SK-N-SH (cell line): ENCODE measurements around the gene SHMT2. TPM values are rescaled to one million over a fixed set of nuclear protein-coding genes. Genes with fewer than 3 reads are reported as not detected.

Experiments
- CTCF ChIA-PET: fragments of 300-600, 350-600 bp; formaldehyde crosslinking; extraction: SDS; loops from one replicate; lab custom pipeline; 2021; lab: Yijun Ruan, JAX
- POLR2A ChIA-PET: fragments of 350-600 bp; sonication (Branson Sonifier 250); formaldehyde crosslinking; extraction: SDS; loops from one replicate; lab custom pipeline; 2020; ENCODE audit warnings: antibody characterized with exemption, inconsistent platforms; lab: Yijun Ruan, JAX
- DNase-seq: peaks from one replicate; pipeline ENCODE4 v3.0.0; 2012
- H2AFZ ChIP-seq: fragments of 200-600 bp; sonication (generic); 2 replicates; pipeline ENCODE4 v1.8.1; 2016; ENCODE audit warnings: antibody characterized with exemption, mild to moderate bottlenecking, low read depth
- H3F3A ChIP-seq: fragments of 200-600 bp; sonication (generic); replicated peaks from 2 replicates; pipeline ENCODE3; 2016; ENCODE audit warnings: antibody characterized with exemption, mild to moderate bottlenecking; ENCODE audit not compliant: insufficient read depth
- H3K27ac ChIP-seq, 2 experiments: fragments of 200-500 bp in 1 of 2; fragments of 200-600 bp in 1 of 2; sonication (Bioruptor generic) in 1 of 2; sonication (generic), shearing (Covaris generic) in 1 of 2; 2 replicates each; pipeline versions ENCODE4 v1.5.1 to v1.6.1; 2014 to 2016; ENCODE audit warnings: low read depth in 2 of 2, inconsistent platforms in 1 of 2, low read length in 1 of 2, mild to moderate bottlenecking in 1 of 2, mixed read lengths in 1 of 2
- H3K27me3 ChIP-seq: fragments of 200-600 bp; sonication (generic), shearing (Covaris generic); 2 replicates; pipeline ENCODE4 v1.6.1; 2016; ENCODE audit warnings: mixed run types; ENCODE audit not compliant: insufficient read depth
- H3K36me3 ChIP-seq, 2 experiments: fragments of 200-500 bp in 1 of 2; fragments of 200-600 bp in 1 of 2; sonication (Bioruptor generic) in 1 of 2; sonication (generic) in 1 of 2; replicated peaks in 1 of 2; 2 replicates each; pipeline versions ENCODE3 to v1.5.1; 2014 to 2016; ENCODE audit warnings: low read length in 1 of 2, mild to moderate bottlenecking in 1 of 2; ENCODE audit not compliant: insufficient read depth in 2 of 2, control insufficient read depth in 1 of 2
- H3K4me1 ChIP-seq, 2 experiments: fragments of 200-500 bp in 1 of 2; fragments of 200-600 bp in 1 of 2; sonication (Bioruptor generic) in 1 of 2; sonication (generic), shearing (Covaris generic) in 1 of 2; 2 replicates each; pipeline versions ENCODE4 v1.5.1 to v1.6.1; 2014 to 2016; ENCODE audit warnings: low read depth in 1 of 2, low read length in 1 of 2, mixed run types in 1 of 2; ENCODE audit not compliant: insufficient read depth in 2 of 2, control insufficient read depth in 1 of 2
- H3K4me2 ChIP-seq: fragments of 200-600 bp; sonication (generic), shearing (Covaris generic); 2 replicates; pipeline ENCODE4 v1.6.1; 2017; ENCODE audit warnings: mixed run types
- H3K4me3 ChIP-seq, 2 experiments: fragments of 200-500 bp in 1 of 2; fragments of 200-600 bp in 1 of 2; sonication (Bioruptor generic) in 1 of 2; sonication (generic), shearing (Covaris generic) in 1 of 2; 2 replicates each; pipeline versions ENCODE4 v1.5.1 to v1.8.1; 2014 to 2016; ENCODE audit warnings: low read depth in 2 of 2, inconsistent platforms in 1 of 2, low read length in 1 of 2, mild to moderate bottlenecking in 1 of 2, mixed read lengths in 1 of 2, moderate library complexity in 1 of 2
- H3K79me2 ChIP-seq: fragments of 200-600 bp; sonication (generic); 2 replicates; pipeline ENCODE4 v1.8.1; 2017; ENCODE audit warnings: mild to moderate bottlenecking; ENCODE audit not compliant: insufficient read depth
- H3K9ac ChIP-seq: fragments of 200-600 bp; sonication (generic); 2 replicates; pipeline ENCODE4 v1.6.1; 2017; ENCODE audit warnings: mixed run types
- H3K9me2 ChIP-seq: fragments of 200-600 bp; sonication (generic); 2 replicates; pipeline ENCODE4 v1.6.1; 2017; ENCODE audit warnings: mixed run types
- H3K9me3 ChIP-seq: fragments of 200-600 bp; sonication (generic); 2 replicates; pipeline ENCODE4 v1.6.1; 2017; ENCODE audit warnings: mixed run types, mild to moderate bottlenecking, moderate library complexity
- H4K20me1 ChIP-seq: fragments of 200-600 bp; sonication (generic); 2 replicates; pipeline ENCODE4 v1.6.1; 2017; ENCODE audit warnings: mild to moderate bottlenecking, mixed run types; ENCODE audit not compliant: insufficient read depth
- CHD2 ChIP-seq: fragments of 150-350 bp; IDR thresholded peaks from 2 replicates; pipeline ENCODE4 v1.6.1; 2018; ENCODE audit warnings: low read length; ENCODE audit not compliant: partially characterized antibody
- FOXM1 ChIP-seq: IDR thresholded peaks from 2 replicates; pipeline ENCODE4 v1.4.0; 2012; ENCODE audit warnings: low read depth, mild to moderate bottlenecking
- GABPA ChIP-seq: IDR thresholded peaks from 2 replicates; pipeline ENCODE4 v1.4.0; 2012; ENCODE audit warnings: low read depth, mild to moderate bottlenecking
- GATA2 ChIP-seq: sonication (generic); formaldehyde crosslinking; IDR thresholded peaks from 2 replicates; pipeline ENCODE4 v1.5.0; 2020; ENCODE audit warnings: mild to moderate bottlenecking, missing genetic modification reagents
- MAX ChIP-seq: IDR thresholded peaks from 2 replicates; pipeline ENCODE4 v1.4.0; 2012; ENCODE audit warnings: low read depth
- MXI1 ChIP-seq: IDR thresholded peaks from 2 replicates; pipeline ENCODE4 v1.6.1; 2012; ENCODE audit warnings: mild to moderate bottlenecking, low read depth, low read length, improper control_type of control experiment
- PBX3 ChIP-seq: IDR thresholded peaks from 2 replicates; pipeline ENCODE4; 2012
- RAD21 ChIP-seq: IDR thresholded peaks from 2 replicates; pipeline ENCODE4 v1.6.1; 2012; ENCODE audit warnings: mild to moderate bottlenecking, low read length
- SMC3 ChIP-seq: IDR thresholded peaks from 2 replicates; pipeline ENCODE4 v1.6.1; 2012; ENCODE audit warnings: low read depth, low read length, improper control_type of control experiment
- TCF12 ChIP-seq: IDR thresholded peaks from 2 replicates; pipeline ENCODE4 v1.4.0; 2012
- TEAD4 ChIP-seq: IDR thresholded peaks from 2 replicates; pipeline ENCODE4 v1.4.0; 2012; ENCODE audit warnings: mild to moderate bottlenecking, borderline replicate concordance; ENCODE audit not compliant: insufficient read depth
- WGBS: methylation state at CpG from one replicate; pipeline ENCODE4 v1.1.6; 2017; ENCODE audit warnings: low lambda C conversion rate; 5-methylcytosine and 5-hydroxymethylcytosine counted together
- polyA plus RNA-seq, 3 experiments: library from polyadenylated mRNA; depleted of rRNA; stranded (reverse); fragments of >200 nt; gene quantifications; 2 replicates each; pipeline ENCODE4 v1.2.3, GENCODE V29; 2012
- TF ChIP-seq, protein P1 (sequence below): fragments of 200-600 bp; sonication (generic); IDR thresholded peaks from 2 replicates; pipeline ENCODE4 v1.6.1; 2017; ENCODE audit warnings: antibody characterized with exemption, mild to moderate bottlenecking, moderate library complexity
- TF ChIP-seq, protein P2 (sequence below): IDR thresholded peaks from 2 replicates; pipeline ENCODE4 v1.4.0; 2012; ENCODE audit warnings: low read depth, borderline replicate concordance
- TF ChIP-seq, protein P3 (sequence below): IDR thresholded peaks from 2 replicates; pipeline ENCODE4 v1.6.1; 2012; ENCODE audit warnings: mild to moderate bottlenecking, low read depth, low read length, moderate library complexity

Gene SHMT2
- polyA plus RNA-seq, 1 of the 3 experiments (the other 2 are of a cell fraction), result 204 TPM

DNA sequence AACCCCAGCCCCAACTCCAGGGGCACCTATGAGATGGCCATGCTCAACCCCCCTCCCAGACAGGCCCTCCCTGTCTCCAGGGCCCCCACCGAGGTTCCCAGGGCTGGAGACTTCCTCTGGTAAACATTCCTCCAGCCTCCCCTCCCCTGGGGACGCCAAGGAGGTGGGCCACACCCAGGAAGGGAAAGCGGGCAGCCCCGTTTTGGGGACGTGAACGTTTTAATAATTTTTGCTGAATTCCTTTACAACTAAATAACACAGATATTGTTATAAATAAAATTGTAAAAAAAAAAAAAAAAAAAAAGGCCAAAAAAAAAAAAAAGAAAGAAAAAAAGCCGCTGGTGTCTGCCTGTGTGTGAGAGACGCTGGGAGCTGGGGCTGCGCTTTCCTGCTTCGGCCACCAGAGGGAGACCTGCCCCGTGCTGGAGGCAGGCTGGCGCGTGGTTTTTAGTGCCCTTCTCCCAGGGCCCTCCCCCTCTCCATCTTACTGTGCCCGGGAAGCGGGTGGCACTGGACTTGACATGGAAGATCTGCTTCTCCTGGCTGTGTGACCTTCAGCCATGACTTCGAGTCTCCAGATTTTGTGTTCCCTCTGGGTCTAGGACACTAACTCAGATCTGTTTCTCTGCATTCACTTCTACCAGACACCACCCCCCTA, 16.3 kb upstream of the SHMT2 start:
- Histone ChIP-seq H4K20me1 (0 out of 2 replicates have a peak, but pooled peaks cover 6% of the 10 kb centered on the region), H3K9me2 (no peaks in the 10 kb centered on the region), H3K4me3 (no peak overlapping the region; a peak in 1 of 4 replicates), H3K9me3 (no peaks in the 10 kb centered on the region), H3K79me2 (no peaks in the 10 kb centered on the region), H3F3A (peaks cover 13% of the 10 kb centered on the region), H3K27me3 (peaks cover 14% of the 10 kb centered on the region), H3K36me3 (peaks cover 0 to 22% of the 10 kb centered on the region in 2 experiments), H3K4me1 (peaks cover 0 to 27% of the 10 kb centered on the region in 2 experiments; a peak in 1 of 4 replicates), H3K27ac (no peak overlapping the region), H3K4me2 (no peak overlapping the region), H2AFZ (no peak overlapping the region), H3K9ac (no peak overlapping the region)
- ChIA-PET POLR2A (interaction anchor here (0.6 kb wide), 2 partner anchors 16 to 28 kb away, joined by 3 to 4 read pairs; partner anchors contain the start of gene SHMT2), CTCF (interaction anchor here (0.5 to 15.9 kb wide), 40 partner anchors 11 to 652 kb away, joined by 3 to 937 read pairs (median 5); partner anchors contain the start of genes GLI1, INHBE, LRP1 and SHMT2)
- peak; percentile 94 for TF ChIP-seq MAX
- TF ChIP-seq RAD21, result peak; percentile 81
- no peak for TF ChIP-seq TEAD4
- TF ChIP-seq, protein P1, sequence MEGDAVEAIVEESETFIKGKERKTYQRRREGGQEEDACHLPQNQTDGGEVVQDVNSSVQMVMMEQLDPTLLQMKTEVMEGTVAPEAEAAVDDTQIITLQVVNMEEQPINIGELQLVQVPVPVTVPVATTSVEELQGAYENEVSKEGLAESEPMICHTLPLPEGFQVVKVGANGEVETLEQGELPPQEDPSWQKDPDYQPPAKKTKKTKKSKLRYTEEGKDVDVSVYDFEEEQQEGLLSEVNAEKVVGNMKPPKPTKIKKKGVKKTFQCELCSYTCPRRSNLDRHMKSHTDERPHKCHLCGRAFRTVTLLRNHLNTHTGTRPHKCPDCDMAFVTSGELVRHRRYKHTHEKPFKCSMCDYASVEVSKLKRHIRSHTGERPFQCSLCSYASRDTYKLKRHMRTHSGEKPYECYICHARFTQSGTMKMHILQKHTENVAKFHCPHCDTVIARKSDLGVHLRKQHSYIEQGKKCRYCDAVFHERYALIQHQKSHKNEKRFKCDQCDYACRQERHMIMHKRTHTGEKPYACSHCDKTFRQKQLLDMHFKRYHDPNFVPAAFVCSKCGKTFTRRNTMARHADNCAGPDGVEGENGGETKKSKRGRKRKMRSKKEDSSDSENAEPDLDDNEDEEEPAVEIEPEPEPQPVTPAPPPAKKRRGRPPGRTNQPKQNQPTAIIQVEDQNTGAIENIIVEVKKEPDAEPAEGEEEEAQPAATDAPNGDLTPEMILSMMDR, result peak; percentile 92
- no peak for TF ChIP-seq FOXM1
- TF ChIP-seq CHD2, result peak; percentile 30
- TF ChIP-seq GATA2, result no peak
- TF ChIP-seq GABPA, result no peak
- TF ChIP-seq, protein P2, sequence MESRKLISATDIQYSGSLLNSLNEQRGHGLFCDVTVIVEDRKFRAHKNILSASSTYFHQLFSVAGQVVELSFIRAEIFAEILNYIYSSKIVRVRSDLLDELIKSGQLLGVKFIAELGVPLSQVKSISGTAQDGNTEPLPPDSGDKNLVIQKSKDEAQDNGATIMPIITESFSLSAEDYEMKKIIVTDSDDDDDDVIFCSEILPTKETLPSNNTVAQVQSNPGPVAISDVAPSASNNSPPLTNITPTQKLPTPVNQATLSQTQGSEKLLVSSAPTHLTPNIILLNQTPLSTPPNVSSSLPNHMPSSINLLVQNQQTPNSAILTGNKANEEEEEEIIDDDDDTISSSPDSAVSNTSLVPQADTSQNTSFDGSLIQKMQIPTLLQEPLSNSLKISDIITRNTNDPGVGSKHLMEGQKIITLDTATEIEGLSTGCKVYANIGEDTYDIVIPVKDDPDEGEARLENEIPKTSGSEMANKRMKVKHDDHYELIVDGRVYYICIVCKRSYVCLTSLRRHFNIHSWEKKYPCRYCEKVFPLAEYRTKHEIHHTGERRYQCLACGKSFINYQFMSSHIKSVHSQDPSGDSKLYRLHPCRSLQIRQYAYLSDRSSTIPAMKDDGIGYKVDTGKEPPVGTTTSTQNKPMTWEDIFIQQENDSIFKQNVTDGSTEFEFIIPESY, result no peak
- TF ChIP-seq, protein P3, sequence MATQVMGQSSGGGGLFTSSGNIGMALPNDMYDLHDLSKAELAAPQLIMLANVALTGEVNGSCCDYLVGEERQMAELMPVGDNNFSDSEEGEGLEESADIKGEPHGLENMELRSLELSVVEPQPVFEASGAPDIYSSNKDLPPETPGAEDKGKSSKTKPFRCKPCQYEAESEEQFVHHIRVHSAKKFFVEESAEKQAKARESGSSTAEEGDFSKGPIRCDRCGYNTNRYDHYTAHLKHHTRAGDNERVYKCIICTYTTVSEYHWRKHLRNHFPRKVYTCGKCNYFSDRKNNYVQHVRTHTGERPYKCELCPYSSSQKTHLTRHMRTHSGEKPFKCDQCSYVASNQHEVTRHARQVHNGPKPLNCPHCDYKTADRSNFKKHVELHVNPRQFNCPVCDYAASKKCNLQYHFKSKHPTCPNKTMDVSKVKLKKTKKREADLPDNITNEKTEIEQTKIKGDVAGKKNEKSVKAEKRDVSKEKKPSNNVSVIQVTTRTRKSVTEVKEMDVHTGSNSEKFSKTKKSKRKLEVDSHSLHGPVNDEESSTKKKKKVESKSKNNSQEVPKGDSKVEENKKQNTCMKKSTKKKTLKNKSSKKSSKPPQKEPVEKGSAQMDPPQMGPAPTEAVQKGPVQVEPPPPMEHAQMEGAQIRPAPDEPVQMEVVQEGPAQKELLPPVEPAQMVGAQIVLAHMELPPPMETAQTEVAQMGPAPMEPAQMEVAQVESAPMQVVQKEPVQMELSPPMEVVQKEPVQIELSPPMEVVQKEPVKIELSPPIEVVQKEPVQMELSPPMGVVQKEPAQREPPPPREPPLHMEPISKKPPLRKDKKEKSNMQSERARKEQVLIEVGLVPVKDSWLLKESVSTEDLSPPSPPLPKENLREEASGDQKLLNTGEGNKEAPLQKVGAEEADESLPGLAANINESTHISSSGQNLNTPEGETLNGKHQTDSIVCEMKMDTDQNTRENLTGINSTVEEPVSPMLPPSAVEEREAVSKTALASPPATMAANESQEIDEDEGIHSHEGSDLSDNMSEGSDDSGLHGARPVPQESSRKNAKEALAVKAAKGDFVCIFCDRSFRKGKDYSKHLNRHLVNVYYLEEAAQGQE, result no peak
- no peak for TF ChIP-seq PBX3
- TF ChIP-seq SMC3, result peak; percentile 83
- peak; percentile 85 for TF ChIP-seq MXI1
- TF ChIP-seq TCF12, result no peak
- WGBS, result 16% methylated on average over 14 of the region's 16 CpGs
- peak; percentile 96 for DNase-seq
